Mucosa of stomach (tissue), 1 donor: ENCODE measurements around the gene DISC1.
"Not testable (repeated sequence)": the region's sequence is repeated elsewhere in the genome, so short reads cannot be mapped to it uniquely, and the experiment has no call there.

ENCODE experiments used
- H3K27me3 ChIP-seq: one replicate; pipeline ENCODE4 v1.7.0; 2013; ENCODE audit warnings: mild to moderate bottlenecking, low read length; ENCODE audit not compliant: control insufficient read depth, insufficient read depth
- H3K36me3 ChIP-seq: one replicate; pipeline ENCODE4 v1.7.0; 2013; ENCODE audit warnings: low read length; ENCODE audit not compliant: control insufficient read depth, insufficient read depth
- H3K4me1 ChIP-seq: one replicate; pipeline ENCODE4 v1.7.0; 2013; ENCODE audit warnings: mild to moderate bottlenecking, low read length; ENCODE audit not compliant: control insufficient read depth, insufficient read depth
- H3K4me3 ChIP-seq: one replicate; pipeline ENCODE4 v1.7.0; 2013; ENCODE audit warnings: low read length
- H3K9ac ChIP-seq: one replicate; pipeline ENCODE4 v1.7.0; 2013; ENCODE audit warnings: mild to moderate bottlenecking, low read length, moderate library complexity
- H3K9me3 ChIP-seq: one replicate; pipeline ENCODE4 v1.7.0; 2013; ENCODE audit warnings: mild to moderate bottlenecking, low read length, moderate library complexity; ENCODE audit not compliant: control insufficient read depth
- donor health status: Pancreatic carcinoma.

The DISC1 gene

GRCh38 chr1:231719485-231720183 is 93.0 kb downstream of the DISC1 start:
- H3K9ac ChIP-seq, result no peak overlapping the region
- H3K36me3 ChIP-seq, result no peaks in the 10 kb centered on the region
- H3K4me3 ChIP-seq, result no peak overlapping the region
- H3K4me1 ChIP-seq, result no peaks in the 10 kb centered on the region
- H3K27me3 ChIP-seq, result no peaks in the 10 kb centered on the region
- H3K9me3 ChIP-seq, result no peaks in the 10 kb centered on the region

GRCh38 chr1:231720652-231721325 is 94.2 kb downstream of the DISC1 start:
- Histone ChIP-seq H3K27me3 (no peaks in the 10 kb centered on the region), H3K9me3 (no peaks in the 10 kb centered on the region)

GRCh38 chr1:231721436-231721835 is 94.8 kb downstream of the DISC1 start:
- no peaks in the 10 kb centered on the region for H3K9me3 ChIP-seq
- H3K36me3 ChIP-seq, result no peaks in the 10 kb centered on the region
- no peaks in the 10 kb centered on the region for H3K4me1 ChIP-seq
- H3K9ac ChIP-seq, result no peak overlapping the region
- no peak overlapping the region for H3K4me3 ChIP-seq
- no peaks in the 10 kb centered on the region for H3K27me3 ChIP-seq

More at GRCh38 chr1:231720652-231721325, 94.2 kb downstream of the DISC1 start:
- Histone ChIP-seq H3K4me1 (no peaks in the 10 kb centered on the region), H3K9ac (no peak overlapping the region), H3K36me3 (no peaks in the 10 kb centered on the region), H3K4me3 (no peak overlapping the region)

- Histone ChIP-seq H3K36me3 (no peaks in the 10 kb centered on the region), H3K4me1 (no peaks in the 10 kb centered on the region), H3K9me3 (no peaks in the 10 kb centered on the region), H3K27me3 (no peaks in the 10 kb centered on the region), H3K9ac (no peak overlapping the region), H3K4me3 (no peak overlapping the region)
These were observed 95.8 kb downstream of the DISC1 start for GRCh38 chr1:231722356-231722755.

GRCh38 chr1:231723146-231723545 is 96.6 kb downstream of the DISC1 start:
- Histone ChIP-seq H3K4me1 (no peaks in the 10 kb centered on the region), H3K36me3 (no peaks in the 10 kb centered on the region)

GRCh38 chr1:231724041-231724440 is 97.5 kb downstream of the DISC1 start:
- no peak overlapping the region for H3K4me3 ChIP-seq
- no peaks in the 10 kb centered on the region for H3K9me3 ChIP-seq
- no peak overlapping the region for H3K9ac ChIP-seq
- no peaks in the 10 kb centered on the region for H3K36me3 ChIP-seq
- H3K27me3 ChIP-seq, result no peaks in the 10 kb centered on the region
- H3K4me1 ChIP-seq, result no peaks in the 10 kb centered on the region

More at GRCh38 chr1:231723146-231723545, 96.6 kb downstream of the DISC1 start:
- no peaks in the 10 kb centered on the region for H3K9me3 ChIP-seq
- H3K27me3 ChIP-seq, result no peaks in the 10 kb centered on the region
- H3K9ac ChIP-seq, result no peak overlapping the region
- no peak overlapping the region for H3K4me3 ChIP-seq

DNA sequence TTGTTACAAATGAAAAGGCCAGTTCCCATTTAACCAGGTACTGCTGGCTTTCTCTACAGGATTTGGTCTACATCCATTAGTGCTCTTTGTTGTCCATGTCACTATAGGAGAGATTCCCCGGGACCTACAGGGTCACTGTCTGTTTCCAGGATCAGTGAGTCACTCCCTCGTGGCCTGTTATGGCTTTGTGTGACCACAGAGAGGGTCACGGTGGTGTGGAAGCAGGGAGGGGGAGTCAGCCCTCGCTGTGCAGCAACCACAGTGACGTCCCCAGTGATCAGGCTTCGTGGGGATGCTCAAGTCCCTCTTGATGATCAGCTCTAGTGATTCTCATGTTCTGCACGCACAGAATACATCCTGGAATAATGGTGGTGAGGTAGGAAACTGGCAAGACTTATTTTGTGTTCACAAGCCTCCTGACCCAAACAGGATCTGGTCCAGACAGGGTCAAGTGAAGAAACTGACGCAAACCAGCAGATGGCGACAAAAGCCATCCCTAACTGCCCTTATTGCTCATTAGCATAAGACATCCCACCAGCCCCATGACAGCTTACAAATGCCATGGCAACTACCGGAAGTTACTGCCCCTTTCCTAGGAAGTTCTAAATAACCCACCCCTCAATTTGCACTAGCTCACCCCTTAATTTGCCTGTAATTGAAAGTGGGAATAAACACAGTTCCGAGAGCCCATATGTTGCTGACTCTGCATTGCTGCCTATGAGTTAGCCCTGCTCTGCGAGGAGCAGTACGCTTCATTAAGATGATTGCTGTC is 98.5 kb downstream of the DISC1 start:
- H3K4me3 ChIP-seq, result no peak overlapping the region
- H3K9ac ChIP-seq, result no peak overlapping the region
- H3K4me1 ChIP-seq, result no peaks in the 10 kb centered on the region
- no peaks in the 10 kb centered on the region for H3K27me3 ChIP-seq
- no peaks in the 10 kb centered on the region for H3K36me3 ChIP-seq
- H3K9me3 ChIP-seq, result no peaks in the 10 kb centered on the region

DNA sequence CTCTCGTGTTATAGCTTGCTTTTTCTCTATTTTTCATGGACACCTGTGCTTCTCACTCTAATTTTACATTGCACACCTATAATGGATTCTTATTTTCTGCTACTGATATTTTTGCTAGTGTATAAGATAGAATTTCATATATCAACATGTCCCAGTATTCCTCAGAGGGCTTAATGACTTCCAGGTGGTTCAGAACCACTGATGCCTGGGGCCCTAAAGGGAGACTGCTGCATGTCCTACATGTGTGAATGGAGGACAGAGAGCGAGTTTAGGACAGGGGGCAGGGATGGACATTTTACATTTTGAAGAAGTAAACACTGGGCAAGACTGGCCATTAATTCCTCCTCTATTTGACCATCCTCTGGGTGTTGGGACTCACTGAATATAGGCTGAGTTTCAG is 100.6 kb downstream of the DISC1 start:
- Histone ChIP-seq H3K4me1 (no peaks in the 10 kb centered on the region), H3K27me3 (no peaks in the 10 kb centered on the region), H3K9me3 (no peaks in the 10 kb centered on the region), H3K4me3 (no peak overlapping the region), H3K9ac (no peak overlapping the region), H3K36me3 (no peaks in the 10 kb centered on the region)

DNA sequence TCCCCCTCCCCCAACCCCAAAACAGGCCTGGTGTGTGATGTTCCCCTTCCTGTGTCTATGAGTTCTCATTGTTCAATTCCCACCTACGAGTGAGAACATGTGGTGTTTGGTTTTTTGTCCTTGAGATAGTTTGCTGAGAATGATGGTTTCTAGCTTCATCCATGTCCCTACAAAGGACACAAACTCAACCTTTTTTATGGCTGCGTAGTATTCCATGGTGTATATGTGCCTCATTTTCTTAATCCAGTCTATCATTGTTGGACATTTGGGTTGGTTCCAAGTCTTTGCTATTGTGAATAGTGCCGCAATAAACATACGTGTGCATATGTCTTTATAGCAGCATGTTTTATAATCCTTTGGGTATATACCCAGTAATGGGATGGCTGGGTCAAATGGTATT is 102.4 kb downstream of the DISC1 start:
- not testable (repeated sequence) for H3K9ac ChIP-seq, H3K9me3 ChIP-seq, H3K4me3 ChIP-seq, H3K27me3 ChIP-seq, H3K36me3 ChIP-seq, H3K4me1 ChIP-seq

DNA sequence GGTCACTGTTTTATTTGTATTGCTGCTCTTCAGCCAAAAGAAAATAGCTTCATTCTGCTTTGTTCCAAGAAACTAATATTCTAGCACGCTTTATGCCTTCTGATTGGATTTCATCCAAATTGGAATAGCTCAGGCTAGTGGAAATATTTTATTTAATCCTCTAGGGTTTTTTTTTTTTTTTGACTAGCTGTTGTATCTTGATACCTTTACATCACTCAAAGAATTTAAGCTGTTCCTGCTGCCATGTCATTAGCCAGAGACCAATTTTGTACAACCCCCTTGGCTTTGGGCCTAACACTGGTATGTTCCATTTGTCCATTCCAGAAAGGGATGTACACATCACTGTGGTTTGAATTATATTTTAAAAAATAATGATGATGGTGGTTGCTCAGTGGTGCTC is 103.0 kb downstream of the DISC1 start:
- Histone ChIP-seq H3K9me3 (no peaks in the 10 kb centered on the region), H3K36me3 (no peaks in the 10 kb centered on the region), H3K27me3 (no peaks in the 10 kb centered on the region), H3K4me1 (no peaks in the 10 kb centered on the region), H3K9ac (no peak overlapping the region), H3K4me3 (no peak overlapping the region)

DNA sequence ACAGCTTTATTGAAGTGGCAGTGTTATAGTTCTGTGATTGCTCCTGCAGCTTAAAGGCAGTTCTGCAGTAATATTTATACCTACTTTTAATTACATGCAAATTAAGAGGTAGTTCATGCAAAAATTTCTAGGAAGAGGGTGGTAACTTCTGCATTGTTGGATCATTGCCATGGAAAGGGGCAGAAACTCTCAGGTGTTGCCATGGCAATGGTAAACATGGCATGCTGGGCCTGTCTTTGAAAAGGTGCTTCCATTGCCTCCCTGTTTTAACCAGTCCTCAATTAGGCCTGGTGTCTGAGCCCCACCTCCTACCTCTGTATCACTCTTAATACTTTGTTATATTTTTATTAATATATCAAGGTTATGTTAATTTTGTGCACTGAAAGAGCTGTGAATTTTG is 104.7 kb downstream of the DISC1 start:
- no peak overlapping the region for H3K4me3 ChIP-seq
- H3K4me1 ChIP-seq, result no peaks in the 10 kb centered on the region
- no peaks in the 10 kb centered on the region for H3K27me3 ChIP-seq
- no peaks in the 10 kb centered on the region for H3K9me3 ChIP-seq
- no peak overlapping the region for H3K9ac ChIP-seq
- no peaks in the 10 kb centered on the region for H3K36me3 ChIP-seq

DNA sequence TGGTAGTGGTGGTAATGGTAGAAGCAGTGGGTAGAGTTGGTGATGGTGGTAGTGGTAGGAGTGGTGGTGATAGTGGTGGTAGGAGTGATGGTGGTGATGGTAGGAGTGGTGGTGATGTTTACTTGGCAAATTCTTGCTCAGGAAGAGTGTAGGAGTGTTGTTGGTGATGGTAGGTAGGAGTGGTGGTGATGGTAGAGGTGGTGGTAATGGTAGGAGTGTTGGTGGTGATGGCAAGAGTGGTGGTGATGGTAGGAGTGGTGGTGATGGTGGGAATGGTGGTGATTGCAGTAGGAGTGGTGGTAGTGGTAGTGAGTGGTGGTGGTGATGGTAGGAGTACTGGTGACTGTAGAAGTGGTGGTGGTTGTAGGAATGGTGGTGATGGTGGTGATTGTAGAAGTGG is 106.5 kb downstream of the DISC1 start:
- Histone ChIP-seq H3K9me3 (no peaks in the 10 kb centered on the region), H3K36me3 (no peaks in the 10 kb centered on the region), H3K9ac (no peak overlapping the region), H3K4me1 (no peaks in the 10 kb centered on the region), H3K4me3 (no peak overlapping the region), H3K27me3 (no peaks in the 10 kb centered on the region)
